Upper lobe of left lung (tissue), 4 donors: ENCODE data around the gene COX19.

Source experiments
- EP300 ChIP-seq, 4 donors: sonication (generic); formaldehyde crosslinking; IDR thresholded peaks; one replicate each; pipeline ENCODE4 v1.5.1; 2017; ENCODE audit warnings: antibody characterized with exemption in 4 of 4, control low read depth in 2 of 4
- POLR2A ChIP-seq, 4 donors: fragments of 450-650 bp; IDR thresholded peaks; one replicate each; pipeline ENCODE4 v1.5.1; 2016 to 2017; ENCODE audit warnings: antibody characterized with exemption in 4 of 4, mild to moderate bottlenecking in 2 of 4
- TF ChIP-seq, protein P1 (sequence below), 6 experiments: fragments of 450-650 bp in 4 of 6; fragments of 200-600 bp in 2 of 6; sonication (generic) in 2 of 6; IDR thresholded peaks; one replicate each; pipeline ENCODE4 v1.5.1; 2016 to 2019; ENCODE audit warnings: antibody characterized with exemption in 6 of 6

DNA sequence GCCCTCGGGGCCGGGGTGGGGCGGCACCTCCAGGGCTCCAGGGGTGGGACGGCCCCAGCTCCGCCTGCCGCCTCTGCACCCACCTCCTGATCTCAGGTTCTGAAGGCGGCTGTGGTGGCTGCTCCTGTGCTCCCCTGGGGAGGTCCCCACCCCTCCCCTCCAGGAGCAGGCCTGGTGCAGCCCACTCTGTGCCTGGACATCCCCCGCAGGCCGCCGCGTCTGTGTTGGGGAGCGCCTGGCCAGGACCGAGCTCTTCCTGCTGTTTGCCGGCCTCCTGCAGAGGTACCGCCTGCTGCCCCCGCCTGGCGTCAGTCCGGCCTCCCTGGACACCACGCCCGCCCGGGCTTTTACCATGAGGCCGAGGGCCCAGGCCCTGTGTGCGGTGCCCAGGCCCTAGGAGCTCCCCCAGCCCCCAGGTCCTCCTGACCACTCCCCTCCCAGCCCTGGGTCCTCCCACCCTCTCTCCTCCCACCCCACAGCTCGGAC lies 13.1 kb upstream of the COX19 start:
- TF ChIP-seq, protein P1, sequence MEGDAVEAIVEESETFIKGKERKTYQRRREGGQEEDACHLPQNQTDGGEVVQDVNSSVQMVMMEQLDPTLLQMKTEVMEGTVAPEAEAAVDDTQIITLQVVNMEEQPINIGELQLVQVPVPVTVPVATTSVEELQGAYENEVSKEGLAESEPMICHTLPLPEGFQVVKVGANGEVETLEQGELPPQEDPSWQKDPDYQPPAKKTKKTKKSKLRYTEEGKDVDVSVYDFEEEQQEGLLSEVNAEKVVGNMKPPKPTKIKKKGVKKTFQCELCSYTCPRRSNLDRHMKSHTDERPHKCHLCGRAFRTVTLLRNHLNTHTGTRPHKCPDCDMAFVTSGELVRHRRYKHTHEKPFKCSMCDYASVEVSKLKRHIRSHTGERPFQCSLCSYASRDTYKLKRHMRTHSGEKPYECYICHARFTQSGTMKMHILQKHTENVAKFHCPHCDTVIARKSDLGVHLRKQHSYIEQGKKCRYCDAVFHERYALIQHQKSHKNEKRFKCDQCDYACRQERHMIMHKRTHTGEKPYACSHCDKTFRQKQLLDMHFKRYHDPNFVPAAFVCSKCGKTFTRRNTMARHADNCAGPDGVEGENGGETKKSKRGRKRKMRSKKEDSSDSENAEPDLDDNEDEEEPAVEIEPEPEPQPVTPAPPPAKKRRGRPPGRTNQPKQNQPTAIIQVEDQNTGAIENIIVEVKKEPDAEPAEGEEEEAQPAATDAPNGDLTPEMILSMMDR (IDR thresholded peaks at IDR 0.05) = no peak
- TF ChIP-seq POLR2A (IDR thresholded peaks at IDR 0.05) = no peak
- no peak for TF ChIP-seq EP300 (IDR thresholded peaks at IDR 0.05)
